ENCODE results near the gene PPIF.

Gene PPIF

DNA sequence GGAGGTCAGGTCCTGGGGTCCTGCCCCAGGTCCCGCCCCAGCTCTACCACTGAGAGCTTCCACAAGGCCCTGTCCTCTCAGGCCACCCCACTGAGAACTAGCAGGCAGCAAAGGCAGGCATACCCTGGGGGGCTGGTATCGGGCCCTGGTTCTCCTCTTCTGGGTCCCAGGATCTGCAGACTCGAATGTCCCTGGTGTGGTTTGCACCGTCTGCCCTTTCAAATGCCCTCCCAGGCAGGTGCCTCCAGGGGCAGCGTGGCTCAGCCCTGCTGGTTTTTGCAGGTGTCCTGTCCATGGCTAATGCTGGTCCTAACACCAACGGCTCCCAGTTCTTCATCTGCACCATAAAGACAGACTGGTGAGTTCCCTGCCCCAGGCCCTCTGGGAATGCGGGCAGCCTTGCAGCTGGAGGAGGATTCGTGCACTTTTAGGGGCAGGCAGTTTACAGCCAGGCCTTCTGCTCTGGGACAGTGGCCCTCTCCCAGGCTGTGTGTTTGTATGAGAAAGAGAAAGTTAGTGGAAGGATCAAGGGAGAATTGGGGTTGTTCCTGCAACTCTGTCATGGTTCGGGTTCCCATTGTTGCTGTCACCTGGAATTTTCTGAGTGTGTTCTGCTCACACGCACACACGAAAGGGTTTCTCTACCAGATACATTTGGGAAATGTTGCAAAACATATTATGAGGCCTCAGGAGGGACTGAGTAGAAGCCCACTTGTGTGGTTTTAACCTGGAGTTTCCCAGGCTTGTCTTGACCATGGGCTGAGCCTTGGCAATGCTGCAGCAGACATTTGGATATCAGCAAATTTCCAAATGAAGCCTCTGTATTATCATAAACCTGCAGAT lies 5.0 kb downstream of the PPIF start:
- no peak overlapping the region for H3K27ac ChIP-seq
- TF ChIP-seq, protein P1, sequence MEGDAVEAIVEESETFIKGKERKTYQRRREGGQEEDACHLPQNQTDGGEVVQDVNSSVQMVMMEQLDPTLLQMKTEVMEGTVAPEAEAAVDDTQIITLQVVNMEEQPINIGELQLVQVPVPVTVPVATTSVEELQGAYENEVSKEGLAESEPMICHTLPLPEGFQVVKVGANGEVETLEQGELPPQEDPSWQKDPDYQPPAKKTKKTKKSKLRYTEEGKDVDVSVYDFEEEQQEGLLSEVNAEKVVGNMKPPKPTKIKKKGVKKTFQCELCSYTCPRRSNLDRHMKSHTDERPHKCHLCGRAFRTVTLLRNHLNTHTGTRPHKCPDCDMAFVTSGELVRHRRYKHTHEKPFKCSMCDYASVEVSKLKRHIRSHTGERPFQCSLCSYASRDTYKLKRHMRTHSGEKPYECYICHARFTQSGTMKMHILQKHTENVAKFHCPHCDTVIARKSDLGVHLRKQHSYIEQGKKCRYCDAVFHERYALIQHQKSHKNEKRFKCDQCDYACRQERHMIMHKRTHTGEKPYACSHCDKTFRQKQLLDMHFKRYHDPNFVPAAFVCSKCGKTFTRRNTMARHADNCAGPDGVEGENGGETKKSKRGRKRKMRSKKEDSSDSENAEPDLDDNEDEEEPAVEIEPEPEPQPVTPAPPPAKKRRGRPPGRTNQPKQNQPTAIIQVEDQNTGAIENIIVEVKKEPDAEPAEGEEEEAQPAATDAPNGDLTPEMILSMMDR (conservative IDR thresholded peaks at IDR 0.05) = no peak

DNA sequence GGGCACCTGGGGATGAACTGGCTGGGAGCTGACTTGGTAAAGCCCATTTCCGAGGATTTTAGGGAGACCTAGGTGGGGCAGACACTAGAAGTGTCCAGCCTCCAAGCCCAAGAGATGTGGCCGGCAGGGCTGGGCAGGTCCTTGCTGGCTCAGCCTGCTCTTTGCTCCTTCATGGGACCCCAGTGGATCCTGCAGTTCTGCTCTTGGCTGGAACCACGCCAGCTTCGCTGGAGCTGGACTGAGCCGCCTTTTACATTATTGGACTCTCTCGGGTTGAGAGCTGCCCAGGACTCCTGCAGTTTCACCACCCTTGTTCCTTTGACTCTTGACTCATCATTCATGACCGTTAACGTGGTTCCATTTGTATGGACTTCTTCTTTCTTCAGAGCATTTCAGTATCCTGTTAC lies 5.7 kb downstream of the PPIF start:
- H3K27ac ChIP-seq = no peak overlapping the region
- TF ChIP-seq, protein P1 (conservative IDR thresholded peaks at IDR 0.05) = no peak

DNA sequence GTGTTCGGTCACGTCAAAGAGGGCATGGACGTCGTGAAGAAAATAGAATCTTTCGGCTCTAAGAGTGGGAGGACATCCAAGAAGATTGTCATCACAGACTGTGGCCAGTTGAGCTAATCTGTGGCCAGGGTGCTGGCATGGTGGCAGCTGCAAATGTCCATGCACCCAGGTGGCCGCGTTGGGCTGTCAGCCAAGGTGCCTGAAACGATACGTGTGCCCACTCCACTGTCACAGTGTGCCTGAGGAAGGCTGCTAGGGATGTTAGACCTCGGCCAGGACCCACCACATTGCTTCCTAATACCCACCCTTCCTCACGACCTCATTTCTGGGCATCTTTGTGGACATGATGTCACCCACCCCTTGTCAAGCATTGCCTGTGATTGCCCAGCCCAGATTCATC lies 6.5 kb downstream of the PPIF start:
- H3K27ac ChIP-seq = no peak overlapping the region
- TF ChIP-seq, protein P1 (conservative IDR thresholded peaks at IDR 0.05) = no peak

DNA sequence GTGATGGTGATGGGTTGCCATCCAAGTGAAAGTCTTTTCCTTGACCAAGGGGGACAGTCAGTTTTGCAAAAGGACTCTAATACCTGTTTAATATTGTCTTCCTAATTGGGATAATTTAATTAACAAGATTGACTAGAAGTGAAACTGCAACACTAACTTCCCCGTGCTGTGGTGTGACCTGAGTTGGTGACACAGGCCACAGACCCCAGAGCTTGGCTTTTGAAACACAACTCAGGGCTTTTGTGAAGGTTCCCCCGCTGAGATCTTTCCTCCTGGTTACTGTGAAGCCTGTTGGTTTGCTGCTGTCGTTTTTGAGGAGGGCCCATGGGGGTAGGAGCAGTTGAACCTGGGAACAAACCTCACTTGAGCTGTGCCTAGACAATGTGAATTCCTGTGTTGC lies 6.9 kb downstream of the PPIF start:
- TF ChIP-seq, protein P1 (conservative IDR thresholded peaks at IDR 0.05) = no peak
- H3K27ac ChIP-seq = no peak overlapping the region

DNA sequence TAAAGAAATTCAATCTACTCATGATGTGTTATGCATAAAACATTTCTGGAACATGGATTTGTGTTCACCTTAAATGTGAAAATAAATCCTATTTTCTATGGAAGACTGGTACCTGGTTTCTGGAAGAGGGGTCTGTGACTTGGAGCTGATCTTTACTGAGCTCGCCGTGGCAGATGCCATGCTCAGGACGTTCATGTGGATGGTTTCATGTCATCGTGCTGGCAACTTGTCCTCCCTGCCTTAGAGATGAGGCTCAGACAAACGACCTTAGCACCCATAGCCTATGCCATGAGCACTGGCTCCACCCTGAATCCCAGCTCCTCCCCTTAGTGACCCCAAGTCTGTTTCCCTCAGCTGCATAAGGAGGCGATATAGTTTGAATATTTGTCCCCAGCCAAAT lies 7.3 kb downstream of the PPIF start:
- TF ChIP-seq, protein P1 (conservative IDR thresholded peaks at IDR 0.05) = no peak
- H3K27ac ChIP-seq = no peak overlapping the region

DNA sequence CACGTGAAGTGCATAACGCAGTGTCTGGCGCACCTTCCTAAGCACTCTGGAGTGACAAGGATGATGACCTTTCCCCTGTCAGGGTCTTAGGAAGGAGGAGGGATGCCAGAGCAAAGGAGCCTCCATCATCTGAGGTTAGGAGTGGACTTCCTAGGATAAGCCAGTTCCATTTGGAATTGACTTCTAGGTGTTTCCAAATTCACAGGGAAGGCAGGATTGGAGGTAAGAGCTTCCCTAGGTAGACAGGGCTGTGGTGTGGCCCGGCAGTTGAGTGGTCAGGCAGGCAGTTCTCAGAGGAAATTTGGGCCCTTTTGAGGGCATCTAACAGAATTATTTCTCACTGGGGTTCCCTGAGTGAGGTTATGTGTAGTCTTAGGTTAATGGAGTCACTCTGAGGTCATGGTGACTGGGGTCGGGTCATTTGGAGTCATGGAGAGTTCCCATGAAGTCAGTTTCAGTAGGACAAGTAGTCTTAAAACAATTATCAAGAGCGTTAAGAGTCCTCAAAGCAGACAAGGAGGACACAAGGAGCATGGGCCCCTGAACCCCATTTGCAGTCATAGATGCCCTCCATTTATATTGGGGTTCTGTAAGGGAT lies 8.2 kb downstream of the PPIF start:
- TF ChIP-seq, protein P1 (conservative IDR thresholded peaks at IDR 0.05) = no peak
- H3K27ac ChIP-seq = no peak overlapping the region

DNA sequence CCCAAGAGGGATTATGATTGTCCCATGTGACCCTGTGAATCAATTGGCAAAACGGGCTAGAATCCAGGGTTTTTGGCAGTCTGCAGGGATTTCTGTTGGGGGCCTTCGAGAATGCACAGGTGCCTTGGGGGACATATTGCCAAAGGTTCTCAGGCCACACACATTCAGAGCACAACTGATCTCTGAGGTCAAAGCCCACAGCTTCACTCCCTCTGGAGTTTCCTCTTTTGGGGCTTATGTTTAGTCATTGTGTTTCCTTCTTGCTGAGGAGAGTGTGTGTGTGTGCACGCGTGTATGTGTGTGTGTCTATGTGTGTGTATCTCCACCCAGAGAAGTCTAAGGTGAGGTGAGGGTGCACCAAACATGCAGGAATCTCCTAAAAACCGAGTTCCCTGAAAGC lies 8.8 kb downstream of the PPIF start:
- TF ChIP-seq, protein P1 (conservative IDR thresholded peaks at IDR 0.05) = no peak
- no peak overlapping the region for H3K27ac ChIP-seq
